IMR-90 (cell line): ENCODE data around the gene NUP210L.

Source experiments
- BHLHE40 ChIP-seq: fragments of 150-350 bp; IDR thresholded peaks from 2 replicates; pipeline ENCODE4 v1.6.1; 2016; ENCODE audit warnings: mild to moderate bottlenecking, low read depth, low read length
- POLR2A ChIP-seq: IDR thresholded peaks from 2 replicates; pipeline ENCODE4 v1.6.1; 2012; ENCODE audit warnings: mild to moderate bottlenecking, low read depth, low read length
- TF ChIP-seq, protein P1 (sequence below): conservative IDR thresholded peaks from 2 replicates; pipeline ENCODE4 v1.5.1; 2012; ENCODE audit warnings: mild to moderate bottlenecking, low read depth, low read length, improper control_type of control experiment

DNA sequence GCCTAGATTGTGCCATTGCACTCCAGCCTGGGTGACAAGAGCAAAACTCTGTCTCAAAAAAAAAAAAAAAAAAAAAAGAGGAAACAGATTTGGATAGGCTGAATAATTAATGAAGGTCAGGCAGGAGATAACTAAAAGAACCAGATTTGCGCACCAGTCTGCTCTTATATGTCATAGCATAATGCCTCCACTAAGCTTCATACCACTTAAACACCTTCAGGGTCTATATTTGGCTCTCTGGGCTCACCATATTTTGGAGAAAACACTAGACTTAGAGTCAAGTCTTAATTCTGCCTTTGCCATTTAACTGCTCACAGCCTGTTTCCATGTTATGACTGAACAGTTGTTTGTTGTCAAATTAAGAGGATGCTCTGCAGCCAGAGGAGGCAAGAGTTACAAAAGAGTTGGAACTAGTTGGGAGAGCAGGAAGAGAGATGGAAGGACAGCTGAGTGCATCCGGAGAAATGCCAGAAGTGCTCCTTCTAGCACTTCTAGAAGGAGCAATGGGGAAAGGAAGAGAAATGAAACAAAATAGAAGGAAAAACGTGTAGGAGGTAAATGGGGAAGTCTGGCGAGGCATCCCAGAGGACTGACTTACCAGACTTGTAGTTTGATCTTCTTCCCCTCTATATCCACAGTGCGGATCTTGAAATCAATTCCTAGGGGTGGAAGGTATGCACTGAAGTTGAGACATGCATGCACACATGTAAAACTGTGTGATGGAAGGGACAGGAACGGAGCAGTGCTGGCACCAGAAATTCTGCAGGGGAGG, 170.6 kb downstream of the NUP210L start:
- TF ChIP-seq POLR2A, result no peak
- no peak for TF ChIP-seq BHLHE40
- TF ChIP-seq, protein P1, sequence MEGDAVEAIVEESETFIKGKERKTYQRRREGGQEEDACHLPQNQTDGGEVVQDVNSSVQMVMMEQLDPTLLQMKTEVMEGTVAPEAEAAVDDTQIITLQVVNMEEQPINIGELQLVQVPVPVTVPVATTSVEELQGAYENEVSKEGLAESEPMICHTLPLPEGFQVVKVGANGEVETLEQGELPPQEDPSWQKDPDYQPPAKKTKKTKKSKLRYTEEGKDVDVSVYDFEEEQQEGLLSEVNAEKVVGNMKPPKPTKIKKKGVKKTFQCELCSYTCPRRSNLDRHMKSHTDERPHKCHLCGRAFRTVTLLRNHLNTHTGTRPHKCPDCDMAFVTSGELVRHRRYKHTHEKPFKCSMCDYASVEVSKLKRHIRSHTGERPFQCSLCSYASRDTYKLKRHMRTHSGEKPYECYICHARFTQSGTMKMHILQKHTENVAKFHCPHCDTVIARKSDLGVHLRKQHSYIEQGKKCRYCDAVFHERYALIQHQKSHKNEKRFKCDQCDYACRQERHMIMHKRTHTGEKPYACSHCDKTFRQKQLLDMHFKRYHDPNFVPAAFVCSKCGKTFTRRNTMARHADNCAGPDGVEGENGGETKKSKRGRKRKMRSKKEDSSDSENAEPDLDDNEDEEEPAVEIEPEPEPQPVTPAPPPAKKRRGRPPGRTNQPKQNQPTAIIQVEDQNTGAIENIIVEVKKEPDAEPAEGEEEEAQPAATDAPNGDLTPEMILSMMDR, result no peak
